ENCODE results near the gene SLC1A3.
"Not testable (repeated sequence)": the region's sequence is repeated elsewhere in the genome, so short reads cannot be mapped to it uniquely, and the experiment has no call there.

SLC1A3 gene

DNA sequence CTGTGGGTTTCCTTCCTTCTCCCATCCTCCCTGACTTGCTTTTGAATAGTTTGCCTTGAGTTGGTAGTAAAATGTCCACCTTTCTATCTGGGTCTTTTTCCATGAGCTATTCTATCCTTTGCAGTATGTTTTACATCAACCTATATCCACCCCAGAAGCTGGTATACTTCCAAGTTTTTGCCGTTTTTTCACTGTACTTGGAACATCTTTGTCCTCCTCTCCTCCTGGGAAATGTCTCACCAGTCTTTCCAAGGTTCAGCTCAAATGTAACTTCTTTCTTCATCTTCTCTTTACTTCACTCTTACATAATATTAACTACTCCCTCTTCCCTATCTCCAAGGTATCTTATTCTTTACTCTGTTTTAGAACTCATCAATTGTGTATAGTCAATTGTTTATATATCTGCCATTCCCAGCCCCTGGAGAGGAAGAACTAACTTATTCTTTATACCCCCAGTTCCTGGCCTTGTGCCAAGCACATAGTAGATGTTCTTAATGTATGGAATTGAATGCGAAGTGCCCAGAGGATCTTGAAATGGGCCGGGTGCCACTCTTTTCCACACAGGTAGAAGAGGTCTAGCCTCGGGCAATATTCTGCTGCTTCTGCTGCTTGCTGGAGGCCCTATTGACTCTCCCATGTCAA lies 34.9 kb upstream of the SLC1A3 start:
- no peaks in the 10 kb centered on the region for H3K36me3 Mint-ChIP-seq (ENCODE audit: low read depth)
- H3K4me1 Mint-ChIP-seq, result peaks cover 9% of the 10 kb centered on the region
- no peak overlapping the region for H3K4me3 Mint-ChIP-seq
- H3K27ac Mint-ChIP-seq, result no peak overlapping the region
- H3K9me3 Mint-ChIP-seq, result no peaks in the 10 kb centered on the region
- TF ChIP-seq, protein P1, sequence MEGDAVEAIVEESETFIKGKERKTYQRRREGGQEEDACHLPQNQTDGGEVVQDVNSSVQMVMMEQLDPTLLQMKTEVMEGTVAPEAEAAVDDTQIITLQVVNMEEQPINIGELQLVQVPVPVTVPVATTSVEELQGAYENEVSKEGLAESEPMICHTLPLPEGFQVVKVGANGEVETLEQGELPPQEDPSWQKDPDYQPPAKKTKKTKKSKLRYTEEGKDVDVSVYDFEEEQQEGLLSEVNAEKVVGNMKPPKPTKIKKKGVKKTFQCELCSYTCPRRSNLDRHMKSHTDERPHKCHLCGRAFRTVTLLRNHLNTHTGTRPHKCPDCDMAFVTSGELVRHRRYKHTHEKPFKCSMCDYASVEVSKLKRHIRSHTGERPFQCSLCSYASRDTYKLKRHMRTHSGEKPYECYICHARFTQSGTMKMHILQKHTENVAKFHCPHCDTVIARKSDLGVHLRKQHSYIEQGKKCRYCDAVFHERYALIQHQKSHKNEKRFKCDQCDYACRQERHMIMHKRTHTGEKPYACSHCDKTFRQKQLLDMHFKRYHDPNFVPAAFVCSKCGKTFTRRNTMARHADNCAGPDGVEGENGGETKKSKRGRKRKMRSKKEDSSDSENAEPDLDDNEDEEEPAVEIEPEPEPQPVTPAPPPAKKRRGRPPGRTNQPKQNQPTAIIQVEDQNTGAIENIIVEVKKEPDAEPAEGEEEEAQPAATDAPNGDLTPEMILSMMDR (IDR thresholded peaks at IDR 0.05; ENCODE audit: unreplicated experiment in 3 of 3), result no peak
- H3K27me3 Mint-ChIP-seq (ENCODE audit: low read depth), result no peaks in the 10 kb centered on the region

DNA sequence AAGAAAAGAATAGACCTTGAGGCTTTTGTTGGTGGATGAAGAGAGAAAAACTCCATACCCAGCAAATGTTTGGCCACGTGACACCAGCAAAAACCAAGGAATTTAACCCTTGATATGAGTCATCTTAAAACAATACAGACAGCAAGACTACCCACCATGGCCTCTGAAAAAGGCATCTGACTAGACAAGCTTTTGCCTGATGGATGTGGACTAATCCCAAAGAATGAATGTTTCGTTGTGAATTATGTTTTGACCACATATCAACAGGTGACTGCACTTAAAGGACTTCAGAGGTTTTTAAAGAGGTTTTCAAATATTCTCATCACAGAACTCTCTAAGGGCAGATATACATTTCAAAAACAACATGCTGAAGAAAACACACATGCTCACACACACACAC lies 33.0 kb upstream of the SLC1A3 start:
- no peak overlapping the region for H3K27ac Mint-ChIP-seq
- peaks cover 9% of the 10 kb centered on the region for H3K4me1 Mint-ChIP-seq
- no peaks in the 10 kb centered on the region for H3K9me3 Mint-ChIP-seq
- TF ChIP-seq, protein P1 (IDR thresholded peaks at IDR 0.05; ENCODE audit: unreplicated experiment in 3 of 3), result no peak
- no peaks in the 10 kb centered on the region for H3K36me3 Mint-ChIP-seq (ENCODE audit: low read depth)
- no peaks in the 10 kb centered on the region for H3K27me3 Mint-ChIP-seq (ENCODE audit: low read depth)
- no peak overlapping the region for H3K4me3 Mint-ChIP-seq

DNA sequence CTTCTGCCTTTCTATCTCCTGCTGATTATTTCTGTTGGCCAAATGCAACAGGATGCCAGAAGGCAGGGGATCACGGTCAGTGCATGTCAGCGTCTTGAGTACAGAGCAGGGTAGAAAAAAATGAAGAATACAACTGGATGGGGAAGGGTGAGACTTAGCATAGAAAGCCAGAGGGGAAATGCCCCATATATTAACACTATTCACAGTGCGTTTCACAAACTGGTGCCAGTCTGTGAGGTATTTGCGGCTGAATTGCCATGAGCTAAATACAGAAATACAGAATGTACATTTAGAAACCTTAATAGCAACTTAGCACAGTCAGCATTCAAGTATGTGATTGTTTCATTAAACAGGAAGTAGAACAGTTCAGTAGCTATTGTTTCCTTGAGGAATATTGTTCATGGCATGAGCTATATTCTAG lies 31.0 kb upstream of the SLC1A3 start:
- Mint-ChIP-seq H3K36me3 (ENCODE audit: low read depth) (no peaks in the 10 kb centered on the region), H3K27ac (peak overlapping the region in 1 of 3 experiments; percentile 1), H3K9me3 (no peaks in the 10 kb centered on the region), H3K4me3 (no peak overlapping the region), H3K4me1 (peaks cover 4% of the 10 kb centered on the region), H3K27me3 (ENCODE audit: low read depth) (no peaks in the 10 kb centered on the region)
- TF ChIP-seq, protein P1 (IDR thresholded peaks at IDR 0.05; ENCODE audit: unreplicated experiment in 3 of 3), result no peak

DNA sequence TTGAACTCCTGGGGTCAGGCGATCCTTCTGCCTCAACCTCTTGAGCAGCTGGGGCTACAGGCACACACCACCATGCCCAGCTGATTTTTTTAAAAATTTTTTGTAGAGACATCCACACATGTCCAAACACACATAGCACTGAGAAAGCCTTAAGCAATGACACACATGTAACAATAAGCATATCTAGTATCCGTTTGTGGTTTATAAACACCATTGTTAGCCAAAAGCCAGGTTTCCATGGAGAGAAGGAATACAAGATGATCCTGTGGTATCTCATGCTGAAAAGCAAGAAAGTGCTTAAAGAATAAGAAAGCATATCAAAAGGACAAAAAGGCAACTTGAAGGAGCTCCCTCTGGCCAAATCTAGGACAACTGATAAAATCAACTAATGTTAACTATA lies 29.7 kb upstream of the SLC1A3 start:
- Mint-ChIP-seq H3K9me3 (no peaks in the 10 kb centered on the region), H3K36me3 (ENCODE audit: low read depth) (no peaks in the 10 kb centered on the region), H3K27me3 (ENCODE audit: low read depth) (no peaks in the 10 kb centered on the region), H3K4me1 (peaks cover 4% of the 10 kb centered on the region), H3K27ac (no peak overlapping the region), H3K4me3 (no peak overlapping the region)
- TF ChIP-seq, protein P1 (IDR thresholded peaks at IDR 0.05; ENCODE audit: unreplicated experiment in 3 of 3), result no peak

DNA sequence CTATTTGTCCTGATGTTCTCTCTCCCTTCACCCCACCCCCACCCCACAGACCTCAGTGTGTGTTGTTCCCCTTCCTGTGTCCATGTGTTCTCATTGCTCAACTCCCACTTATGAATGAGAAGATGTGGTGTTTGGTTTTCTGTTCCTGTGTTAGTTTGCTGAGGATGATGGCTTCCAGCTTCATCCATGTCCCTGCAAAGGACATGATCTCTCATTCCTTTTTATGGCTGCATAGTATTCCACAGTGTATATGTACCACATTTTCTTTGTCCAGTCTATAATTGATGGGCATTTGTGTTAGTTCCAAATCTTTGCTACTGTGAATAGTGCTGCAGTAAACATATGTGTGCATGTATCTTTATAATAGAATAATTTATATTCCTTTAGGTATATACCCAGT lies 26.5 kb upstream of the SLC1A3 start:
- H3K27ac Mint-ChIP-seq; H3K4me3 Mint-ChIP-seq; H3K4me1 Mint-ChIP-seq; H3K27me3 Mint-ChIP-seq (ENCODE audit: low read depth); H3K9me3 Mint-ChIP-seq; H3K36me3 Mint-ChIP-seq (ENCODE audit: low read depth): not testable (repeated sequence)

DNA sequence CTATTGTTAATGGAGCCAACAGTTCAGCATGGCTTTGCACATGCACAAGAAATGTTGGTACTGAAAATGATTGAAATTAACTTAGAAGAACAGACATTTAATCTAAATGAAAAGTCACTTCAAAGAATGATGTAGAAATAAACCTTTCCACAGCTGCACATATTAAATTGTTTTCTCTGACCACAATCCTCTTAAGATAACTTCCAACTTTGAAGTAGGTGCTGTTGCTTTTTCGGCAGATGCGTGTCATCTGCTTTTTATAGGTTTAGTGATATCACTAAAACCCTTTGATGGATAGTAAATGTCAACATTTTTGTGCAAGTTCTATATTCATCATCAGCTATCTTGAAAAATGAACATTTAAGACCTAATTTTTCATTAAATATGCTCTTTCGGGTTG lies 25.3 kb upstream of the SLC1A3 start:
- TF ChIP-seq, protein P1 (IDR thresholded peaks at IDR 0.05; ENCODE audit: unreplicated experiment in 3 of 3), result no peak
- H3K4me1 Mint-ChIP-seq, result no peaks in the 10 kb centered on the region
- H3K4me3 Mint-ChIP-seq, result no peak overlapping the region
- H3K27me3 Mint-ChIP-seq (ENCODE audit: low read depth), result no peaks in the 10 kb centered on the region
- no peaks in the 10 kb centered on the region for H3K36me3 Mint-ChIP-seq (ENCODE audit: low read depth)
- H3K9me3 Mint-ChIP-seq, result no peaks in the 10 kb centered on the region
- no peak overlapping the region for H3K27ac Mint-ChIP-seq
